K562 (cell line): ENCODE measurements around the gene SGIP1. TPM values are rescaled to one million over a fixed set of nuclear protein-coding genes. Genes with fewer than 3 reads are reported as not detected.

Source experiments
- ATAC-seq: fragments of 200-7000 bp; cut with Tn5 transposase; 3 replicates; pipeline ENCODE4 v1.9.1; 2020; ENCODE audit warnings: moderate library complexity
- BruUV-seq: library from RNA; stranded (reverse); fragments of 400-500 nt; replicated peaks from 2 replicates; lab custom pipeline; 2021; lab: Mats Ljungman, UMichigan
- CTCF ChIA-PET: fragments of 300-600 bp; formaldehyde crosslinking; extraction: SDS; loops from one replicate; lab custom pipeline; 2021; ENCODE audit warnings: low intra/inter-chr PET ratio; lab: Yijun Ruan, JAX
- POLR2A ChIA-PET: fragments of 300-600, 350-650 bp; sonication (Branson Sonifier 250); formaldehyde crosslinking; extraction: SDS; loops from one replicate; lab custom pipeline; 2021; ENCODE audit warnings: antibody characterized with exemption, inconsistent platforms; lab: Yijun Ruan, JAX
- DNase-seq, 4 experiments: peaks; one replicate each; pipeline versions ENCODE4 v3.0.0 to v3.0.0-alpha.2; 2011 to 2018; ENCODE audit warnings: low spot score in 3 of 4, mixed read lengths in 3 of 4; ENCODE audit errors: extremely low read depth in 1 of 4
- FAIRE-seq: peaks from 2 replicates; lab custom pipeline; 2011; peaks lifted over from hg19 to GRCh38; lab: Jason Lieb, UNC
- H2AFZ ChIP-seq: 2 replicates; pipeline ENCODE4 v1.6.0; 2011; ENCODE audit warnings: low read depth, low read length, control low read depth, inconsistent platforms
- H3K27ac ChIP-seq: fragments of 200-600 bp; 3 replicates; pipeline ENCODE4 v1.8.0; 2011; ENCODE audit warnings: low read depth, mild to moderate bottlenecking, control low read depth, inconsistent platforms, low read length, moderate library complexity, mixed read lengths; ENCODE audit errors: extremely low read depth
- H3K27me3 ChIP-seq, 2 experiments: fragments of 300-600 bp in 1 of 2; 2 replicates in 1 of 2; 3 replicates in 1 of 2; pipeline versions ENCODE4 v1.6.0 to v1.8.0; 2011; ENCODE audit warnings: inconsistent platforms in 2 of 2, low read length in 2 of 2, mild to moderate bottlenecking in 1 of 2, mixed read lengths in 1 of 2, moderate library complexity in 1 of 2; ENCODE audit not compliant: control insufficient read depth in 2 of 2, insufficient read depth in 2 of 2
- H3K36me3 ChIP-seq: fragments of 300-600 bp; 3 replicates; pipeline ENCODE4 v1.8.0; 2011; ENCODE audit warnings: mild to moderate bottlenecking, low read length, inconsistent platforms; ENCODE audit not compliant: control insufficient read depth, insufficient read depth
- H3K4me1 ChIP-seq, 2 experiments: fragments of 200-600 bp in 1 of 2; replicated peaks in 1 of 2; 2 replicates in 1 of 2; 3 replicates in 1 of 2; pipeline versions ENCODE4 v1.5.1 to v1.8.0; 2011; ENCODE audit warnings: inconsistent platforms in 2 of 2, low read length in 2 of 2, mild to moderate bottlenecking in 1 of 2, mixed read lengths in 1 of 2, moderate library complexity in 1 of 2; ENCODE audit not compliant: control insufficient read depth in 2 of 2, insufficient read depth in 2 of 2
- H3K4me2 ChIP-seq: 2 replicates; pipeline ENCODE4 v1.6.1; 2011; ENCODE audit warnings: low read length, control low read depth, inconsistent platforms, mixed read lengths; ENCODE audit not compliant: insufficient read depth
- H3K4me3 ChIP-seq: fragments of 200-600 bp; sonication (generic), shearing (Covaris generic); 2 replicates; pipeline ENCODE4 v1.5.1; 2016; ENCODE audit warnings: control low read depth, inconsistent platforms
- H3K79me2 ChIP-seq: fragments of 200-600 bp; 3 replicates; pipeline ENCODE4 v1.8.0; 2011; ENCODE audit warnings: low read length, inconsistent platforms; ENCODE audit not compliant: control insufficient read depth, insufficient read depth
- H3K9ac ChIP-seq, 2 experiments: 2 replicates each; pipeline versions ENCODE4 v1.6.0 to v1.6.1; 2011; ENCODE audit warnings: low read depth in 2 of 2, low read length in 2 of 2, control low read depth in 1 of 2, inconsistent platforms in 1 of 2, mild to moderate bottlenecking in 1 of 2, mixed read lengths in 1 of 2; ENCODE audit not compliant: insufficient read depth in 1 of 2
- H3K9me1 ChIP-seq: one replicate; pipeline ENCODE4 v1.6.0; 2011; ENCODE audit warnings: inconsistent platforms, mild to moderate bottlenecking, low read length, moderate library complexity; ENCODE audit not compliant: control insufficient read depth, insufficient read depth
- H3K9me3 ChIP-seq: replicated peaks from 2 replicates; pipeline ENCODE4 v1.5.1; 2011; ENCODE audit warnings: low read depth, low read length, inconsistent platforms; ENCODE audit not compliant: control insufficient read depth, insufficient read depth
- H4K20me1 ChIP-seq: replicated peaks from 2 replicates; pipeline ENCODE4 v1.6.1; 2011; ENCODE audit warnings: low read length, inconsistent platforms, mixed read lengths; ENCODE audit not compliant: control insufficient read depth, insufficient read depth
- ASH1L ChIP-seq: fragments of 450-650 bp; IDR thresholded peaks from 2 replicates; pipeline ENCODE4 v1.6.1; 2018; ENCODE audit warnings: borderline replicate concordance, mild to moderate bottlenecking, low read depth; ENCODE audit not compliant: partially characterized antibody
- BCLAF1 ChIP-seq, 2 experiments: fragments of 450-650 bp in 1 of 2; IDR thresholded peaks; 2 replicates each; pipeline ENCODE4 v1.6.1; 2011 to 2017; ENCODE audit warnings: low read depth in 2 of 2, antibody characterized with exemption in 1 of 2, borderline replicate concordance in 1 of 2, low read length in 1 of 2, mild to moderate bottlenecking in 1 of 2, mixed read lengths in 1 of 2; ENCODE audit not compliant: control insufficient read depth in 1 of 2
- MTF1 ChIP-seq: fragments of 250-450 bp; sonication (Bioruptor Pico); IDR thresholded peaks from 2 replicates; pipeline ENCODE4 v1.9.0; 2021; ENCODE audit warnings: moderate library complexity, mild to moderate bottlenecking, inconsistent platforms, borderline replicate concordance
- SRF ChIP-seq, 2 experiments: fragments of 250-450, 450-650 bp in 1 of 2; sonication (Bioruptor Pico) in 1 of 2; sonication (generic) in 1 of 2; formaldehyde crosslinking; IDR thresholded peaks; 2 replicates each; pipeline versions ENCODE4 v1.5.0 to v1.5.1; 2020 to 2022; ENCODE audit warnings: mild to moderate bottlenecking in 1 of 2, missing genetic modification reagents in 1 of 2
- TBL1XR1 ChIP-seq, 2 experiments: IDR thresholded peaks; 2 replicates each; pipeline ENCODE4 v1.6.1; 2012; ENCODE audit warnings: improper control_type of control experiment in 2 of 2, low read length in 2 of 2, mild to moderate bottlenecking in 1 of 2
- ZNF507 ChIP-seq: conservative IDR thresholded peaks from 2 replicates; pipeline ENCODE4 v1.6.1; 2017; ENCODE audit warnings: missing genetic modification characterization, missing compliant biosample characterization
- WGBS: fragments of 100-300 bp; shearing (Covaris generic); methylation state at CpG from one replicate; pipeline ENCODE4 v1.1.6; 2016; ENCODE audit warnings: low coverage, mixed read lengths; ENCODE audit not compliant: insufficient coverage; ENCODE audit errors: missing lambda C conversion rate; 5-methylcytosine and 5-hydroxymethylcytosine counted together
- in situ Hi-C: fragments of 300-500 bp; cut with MboI; formaldehyde crosslinking; loops from 4 replicates; pipeline ENCODE4 v1.15.0; 2018; ENCODE audit warnings: inconsistent platforms, mixed read lengths
- intact Hi-C: fragments of 100-400 bp; cut with micrococcal nuclease; formaldehyde crosslinking; loops from 2 replicates; pipeline ENCODE4 v1.14.2; 2022
- polyA plus RNA-seq, 8 experiments: library from polyadenylated mRNA; depleted of rRNA in 4 of 8; stranded (reverse) in 5 of 8; unstranded in 3 of 8; fragments of >200 nt; fragmentation: Nextera tagmentation in 2 of 8; fragmentation: Illumina TruSeq in 1 of 8; extraction: Ambion mirVana in 2 of 8; extraction: Trizol in 1 of 8; gene quantifications; 2 replicates each; pipeline versions ENCODE4 v1.2.1 to v1.2.3, GENCODE V29; 2011 to 2014; ENCODE audit warnings: inconsistent platforms in 1 of 8, missing spikeins in 1 of 8
- total RNA-seq, 7 experiments: library from RNA; depleted of rRNA in 6 of 7; stranded (reverse); fragments of >200 nt in 6 of 7; fragmentation: Illumina TruSeq in 2 of 7; extraction: Trizol in 2 of 7; gene quantifications; 2 replicates each; pipeline versions ENCODE4 v1.2.1 to v1.2.3, GENCODE V29; 2011 to 2021; ENCODE audit warnings: low replicate concordance in 1 of 7

SGIP1 gene
- total and polyA plus RNA-seq, 9 of the 15 experiments (the other 6 are each of a cell fraction or from before 2014, with no cell fraction given) = 0.07 to 0.35 TPM; not detected in 7

DNA sequence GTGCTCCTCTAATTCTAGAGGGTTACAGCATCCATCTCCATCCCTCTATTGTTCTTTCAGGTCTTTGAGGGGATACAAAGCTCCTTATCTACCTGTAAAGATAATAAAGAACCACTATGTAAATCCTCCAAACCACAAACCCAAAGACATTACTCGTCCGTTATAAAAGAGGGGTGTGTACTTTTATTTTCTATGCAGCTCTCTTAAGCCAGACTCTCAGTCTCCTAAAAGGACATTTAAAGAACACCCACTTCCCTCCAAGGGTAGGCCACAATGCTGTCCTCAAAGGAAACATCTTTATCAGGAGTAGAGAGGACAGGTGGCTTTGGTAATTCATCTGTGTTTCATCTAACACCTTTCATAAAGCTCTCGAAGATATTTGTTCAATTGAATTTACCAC is 150.4 kb downstream of the SGIP1 start:
- Histone ChIP-seq H3K9me3 (no peaks in the 10 kb centered on the region), H3K4me2 (no peak overlapping the region), H3K27me3 (peaks cover 7 to 15% of the 10 kb centered on the region in 2 experiments; a peak in 4 of 5 replicates), H4K20me1 (no peaks in the 10 kb centered on the region), H3K4me1 (no peaks in the 10 kb centered on the region), H3K27ac (no peak overlapping the region)
- POLR2A ChIA-PET = interaction anchor here (1.6 kb wide), 1 partner anchor 15 kb away, joined by 5 read pairs; no protein-coding TSS in a partner anchor
- 0% methylated on average over 3 of the region's 3 CpGs for WGBS
- in situ Hi-C loops = no loop called here
- DNase-seq = no peak
- TF ChIP-seq ASH1L (no peak), ZNF507 (tag) (no peak), TBL1XR1 (IDR thresholded peaks at IDR 0.05; ENCODE audit: low read length in 2 of 2) (no peak), SRF (CRISPR knock-in tag; IDR thresholded peaks at IDR 0.05) (no peak), BCLAF1 (IDR thresholded peaks at IDR 0.05; ENCODE audit: borderline replicate concordance in 1 of 2, control insufficient read depth in 1 of 2, low read depth in 2 of 2, low read length in 1 of 2) (no peak), MTF1 (no peak)
- TF ChIP-seq, all 486 proteins: peak for 0
- no peaks in the 10 kb centered on the region for H3K79me2 ChIP-seq
- H3K36me3 ChIP-seq = no peaks in the 10 kb centered on the region
- no peaks in the 10 kb centered on the region for H3K9me1 ChIP-seq
- intact Hi-C loops = no loop called here
- FAIRE-seq (no peak), ATAC-seq (no peak)
- H2AFZ ChIP-seq = no peak overlapping the region
- H3K9ac ChIP-seq = no peak overlapping the region
- no TSS peak for BruUV-seq
- CTCF ChIA-PET = no interaction called here
- no peak overlapping the region for H3K4me3 ChIP-seq
